Measurements from ENCODE around the gene SPANXA1. TPM values are rescaled to one million over a fixed set of nuclear protein-coding genes. Genes with fewer than 3 reads are reported as not detected.
"Not testable (repeated sequence)": the region's sequence is repeated elsewhere in the genome, so short reads cannot be mapped to it uniquely, and the experiment has no call there.

SPANXA1 gene
- total RNA-seq, 1 experiment from 2014 or later = not detected

GRCh38 chrX:141609111-141609510 lies 24.6 kb upstream of the SPANXA1 start:
- no peaks in the 10 kb centered on the region for H3K27me3 Mint-ChIP-seq (ENCODE audit: low read depth)
- TF ChIP-seq PRDM15 (CRISPR knock-in tag; IDR thresholded peaks at IDR 0.05) (no peak), NFYB (CRISPR knock-in tag; conservative IDR thresholded peaks at IDR 0.05; ENCODE audit: low read depth) (no peak), IRF2 (CRISPR knock-in tag; IDR thresholded peaks at IDR 0.05; ENCODE audit: borderline replicate concordance, low read depth) (no peak), MLX (CRISPR knock-in tag; IDR thresholded peaks at IDR 0.05) (no peak), ZSCAN18 (CRISPR knock-in tag; IDR thresholded peaks at IDR 0.05) (no peak), FOXP1 (CRISPR knock-in tag; IDR thresholded peaks at IDR 0.05; ENCODE audit: borderline replicate concordance) (no peak), ZNF416 (CRISPR knock-in tag; IDR thresholded peaks at IDR 0.05) (no peak), ZNF263 (CRISPR knock-in tag; IDR thresholded peaks at IDR 0.05; ENCODE audit: low read depth) (no peak), ZNF219 (CRISPR knock-in tag; IDR thresholded peaks at IDR 0.05; ENCODE audit: borderline replicate concordance) (no peak), RELA (CRISPR knock-in tag; IDR thresholded peaks at IDR 0.05; ENCODE audit: borderline replicate concordance) (no peak), MYBL2 (CRISPR knock-in tag; IDR thresholded peaks at IDR 0.05) (no peak)
- TF ChIP-seq, protein P1, sequence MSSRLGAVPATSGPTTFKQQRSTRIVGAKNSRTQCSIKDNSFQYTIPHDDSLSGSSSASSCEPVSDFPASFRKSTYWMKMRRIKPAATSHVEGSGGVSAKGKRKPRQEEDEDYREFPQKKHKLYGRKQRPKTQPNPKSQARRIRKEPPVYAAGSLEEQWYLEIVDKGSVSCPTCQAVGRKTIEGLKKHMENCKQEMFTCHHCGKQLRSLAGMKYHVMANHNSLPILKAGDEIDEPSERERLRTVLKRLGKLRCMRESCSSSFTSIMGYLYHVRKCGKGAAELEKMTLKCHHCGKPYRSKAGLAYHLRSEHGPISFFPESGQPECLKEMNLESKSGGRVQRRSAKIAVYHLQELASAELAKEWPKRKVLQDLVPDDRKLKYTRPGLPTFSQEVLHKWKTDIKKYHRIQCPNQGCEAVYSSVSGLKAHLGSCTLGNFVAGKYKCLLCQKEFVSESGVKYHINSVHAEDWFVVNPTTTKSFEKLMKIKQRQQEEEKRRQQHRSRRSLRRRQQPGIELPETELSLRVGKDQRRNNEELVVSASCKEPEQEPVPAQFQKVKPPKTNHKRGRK (CRISPR knock-in tag; IDR thresholded peaks at IDR 0.05; ENCODE audit: borderline replicate concordance) = no peak
- TF ChIP-seq, protein P2, sequence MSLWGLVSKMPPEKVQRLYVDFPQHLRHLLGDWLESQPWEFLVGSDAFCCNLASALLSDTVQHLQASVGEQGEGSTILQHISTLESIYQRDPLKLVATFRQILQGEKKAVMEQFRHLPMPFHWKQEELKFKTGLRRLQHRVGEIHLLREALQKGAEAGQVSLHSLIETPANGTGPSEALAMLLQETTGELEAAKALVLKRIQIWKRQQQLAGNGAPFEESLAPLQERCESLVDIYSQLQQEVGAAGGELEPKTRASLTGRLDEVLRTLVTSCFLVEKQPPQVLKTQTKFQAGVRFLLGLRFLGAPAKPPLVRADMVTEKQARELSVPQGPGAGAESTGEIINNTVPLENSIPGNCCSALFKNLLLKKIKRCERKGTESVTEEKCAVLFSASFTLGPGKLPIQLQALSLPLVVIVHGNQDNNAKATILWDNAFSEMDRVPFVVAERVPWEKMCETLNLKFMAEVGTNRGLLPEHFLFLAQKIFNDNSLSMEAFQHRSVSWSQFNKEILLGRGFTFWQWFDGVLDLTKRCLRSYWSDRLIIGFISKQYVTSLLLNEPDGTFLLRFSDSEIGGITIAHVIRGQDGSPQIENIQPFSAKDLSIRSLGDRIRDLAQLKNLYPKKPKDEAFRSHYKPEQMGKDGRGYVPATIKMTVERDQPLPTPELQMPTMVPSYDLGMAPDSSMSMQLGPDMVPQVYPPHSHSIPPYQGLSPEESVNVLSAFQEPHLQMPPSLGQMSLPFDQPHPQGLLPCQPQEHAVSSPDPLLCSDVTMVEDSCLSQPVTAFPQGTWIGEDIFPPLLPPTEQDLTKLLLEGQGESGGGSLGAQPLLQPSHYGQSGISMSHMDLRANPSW (CRISPR knock-in tag; conservative IDR thresholded peaks at IDR 0.05; ENCODE audit: low read depth) = no peak
- 0 out of 2 replicates have a peak, but pooled peaks cover 3% of the 10 kb centered on the region for H3K4me1 Mint-ChIP-seq
- DNase-seq (ENCODE audit: low spot score) (no peak), ATAC-seq (no peak)
- H3K4me3 Mint-ChIP-seq = no peak overlapping the region
- no peak overlapping the region for H3K27ac Mint-ChIP-seq
- peaks cover 3% of the 10 kb centered on the region; the same call in 1 of the 2 replicates for H3K36me3 Mint-ChIP-seq
- H3K9me3 Mint-ChIP-seq = peaks cover 12% of the 10 kb centered on the region
- ChIA-PET CTCF (no interaction called here), POLR2A (no interaction called here)

DNA sequence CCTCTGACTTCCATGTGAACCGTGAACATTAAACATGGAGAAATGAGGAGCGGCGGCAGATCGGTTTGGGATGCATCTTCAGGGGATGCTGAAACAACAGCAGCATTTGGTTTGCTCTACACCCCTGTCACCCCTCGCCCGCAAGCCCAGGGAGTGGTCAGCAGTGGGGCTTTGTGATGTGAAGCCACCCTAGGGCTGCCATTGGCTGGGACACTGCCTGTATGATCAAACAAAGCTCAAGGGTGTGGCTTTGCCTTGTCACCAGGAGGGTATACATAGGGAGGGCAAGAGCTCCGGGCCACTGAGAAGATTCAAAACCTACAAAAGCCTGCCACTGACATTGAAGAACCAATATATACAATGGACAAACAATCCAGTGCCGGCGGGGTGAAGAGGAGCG lies 4.9 kb upstream of the SPANXA1 start, which contains the start of gene SPANXA2:
TSS of gene SPANXA2 (plus strand) at position 301 of the 400 bp plus-strand sequence. CDS start at position 361, 60 bp downstream.
- not testable (repeated sequence) for H3K4me1 Mint-ChIP-seq

DNA sequence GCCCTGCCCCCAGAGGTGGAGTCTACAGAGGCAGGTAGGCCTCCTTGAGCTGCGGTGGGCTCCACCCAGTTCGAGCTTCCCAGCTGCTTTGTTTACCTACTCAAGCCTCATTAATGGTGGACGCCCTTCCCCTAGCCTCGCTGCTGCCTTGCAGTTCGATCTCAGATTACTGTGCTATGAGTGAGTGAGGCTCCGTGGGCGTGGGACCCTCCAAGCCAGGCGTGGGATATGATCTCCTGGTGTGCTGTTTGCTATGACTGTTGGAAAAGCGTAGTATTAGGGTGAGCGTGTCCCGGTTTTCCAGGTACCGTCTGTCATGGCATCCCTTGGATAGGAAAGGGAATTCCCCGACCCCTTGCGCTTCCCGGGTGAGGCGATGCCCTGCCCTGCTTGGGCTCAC lies 42.0 kb downstream of the SPANXA1 start:
- H3K27ac Mint-ChIP-seq; H3K4me1 Mint-ChIP-seq; CTCF ChIA-PET; H3K27me3 Mint-ChIP-seq (ENCODE audit: low read depth); H3K4me3 Mint-ChIP-seq; POLR2A ChIA-PET; H3K36me3 Mint-ChIP-seq; ATAC-seq; DNase-seq (ENCODE audit: low spot score); H3K9me3 Mint-ChIP-seq: not testable (repeated sequence)

More for the DNA sequence above, 4.9 kb upstream of the SPANXA1 start, which contains the start of gene SPANXA2:
- H3K4me3 Mint-ChIP-seq; H3K36me3 Mint-ChIP-seq; ATAC-seq; POLR2A ChIA-PET; CTCF ChIA-PET; H3K9me3 Mint-ChIP-seq; DNase-seq (ENCODE audit: low spot score); H3K27ac Mint-ChIP-seq; H3K27me3 Mint-ChIP-seq (ENCODE audit: low read depth): not testable (repeated sequence)

Data from WTC11 (cell line).